IMR-90 (cell line): ENCODE measurements around the gene PPP1R10. TPM values are rescaled to one million over a fixed set of nuclear protein-coding genes. Genes with fewer than 3 reads are reported as not detected.

Experiments
- ATAC-seq: fragments of 200-7000 bp; cut with Tn5 transposase; 2 replicates; pipeline ENCODE4 v1.9.1; 2020; ENCODE audit warnings: low read depth, mild to moderate bottlenecking, moderate library complexity
- BruUV-seq: library from RNA; stranded (reverse); fragments of 400-500 nt; replicated peaks from 2 replicates; lab custom pipeline; 2021; lab: Mats Ljungman, UMichigan
- CTCF ChIA-PET: fragments of 300-600 bp; formaldehyde crosslinking; extraction: SDS; loops from one replicate; lab custom pipeline; 2021; ENCODE audit warnings: antibody characterized with exemption; lab: Yijun Ruan, JAX
- POLR2A ChIA-PET: fragments of 300-600 bp; sonication (Branson Sonifier 250); formaldehyde crosslinking; loops from one replicate; lab custom pipeline; 2022; ENCODE audit warnings: antibody characterized with exemption; ENCODE audit not compliant: unreplicated experiment; lab: Charles Lee
- DNase-seq: peaks from one replicate; pipeline ENCODE4 v3.0.0; 2013
- H2AFZ ChIP-seq: replicated peaks from 2 replicates; pipeline ENCODE3; 2013; ENCODE audit warnings: low read length, mild to moderate bottlenecking; ENCODE audit not compliant: poor library complexity
- H2AK5ac ChIP-seq: 2 replicates; pipeline ENCODE4 v1.6.1; 2013; ENCODE audit warnings: low read depth, low read length, inconsistent platforms
- H2AK9ac ChIP-seq: replicated peaks from 2 replicates; pipeline ENCODE3; 2013; ENCODE audit warnings: mild to moderate bottlenecking, low read depth, low read length, moderate library complexity; ENCODE audit not compliant: poor library complexity
- H2BK120ac ChIP-seq: 2 replicates; pipeline ENCODE4 v1.6.1; 2013; ENCODE audit warnings: low read depth, low read length, inconsistent platforms
- H2BK15ac ChIP-seq: 3 replicates; pipeline ENCODE4 v1.6.1; 2013; ENCODE audit warnings: low read depth, low read length, inconsistent platforms
- H2BK20ac ChIP-seq: 2 replicates; pipeline ENCODE4 v1.6.1; 2013; ENCODE audit warnings: low read depth, mild to moderate bottlenecking, inconsistent platforms, low read length, moderate library complexity
- H2BK5ac ChIP-seq: 2 replicates; pipeline ENCODE4 v1.6.1; 2013; ENCODE audit warnings: mild to moderate bottlenecking, low read depth, low read length, inconsistent platforms; ENCODE audit not compliant: poor library complexity, severe bottlenecking
- H3K14ac ChIP-seq: replicated peaks from 2 replicates; pipeline ENCODE4 v1.6.1; 2013; ENCODE audit warnings: low read depth, low read length, inconsistent platforms
- H3K18ac ChIP-seq: 2 replicates; pipeline ENCODE4 v1.6.1; 2013; ENCODE audit warnings: low read depth, low read length, control low read depth
- H3K23ac ChIP-seq: 2 replicates; pipeline ENCODE4 v1.6.1; 2013; ENCODE audit warnings: low read depth, low read length, inconsistent platforms
- H3K27ac ChIP-seq: 2 replicates; pipeline ENCODE4 v1.5.1; 2013; ENCODE audit warnings: mild to moderate bottlenecking, control low read depth, low read length; ENCODE audit not compliant: insufficient read depth
- H3K27me3 ChIP-seq: 2 replicates; pipeline ENCODE4 v1.6.1; 2013; ENCODE audit warnings: low read length; ENCODE audit not compliant: control insufficient read depth, insufficient read depth
- H3K36me3 ChIP-seq: 2 replicates; pipeline ENCODE4 v1.6.1; 2013; ENCODE audit warnings: low read length, mixed read lengths; ENCODE audit not compliant: control insufficient read depth, insufficient read depth
- H3K4ac ChIP-seq: 2 replicates; pipeline ENCODE4 v1.6.1; 2013; ENCODE audit warnings: low read depth, low read length, inconsistent platforms
- H3K4me1 ChIP-seq: 2 replicates; pipeline ENCODE4 v1.6.1; 2013; ENCODE audit warnings: low read length, mixed read lengths; ENCODE audit not compliant: control insufficient read depth, insufficient read depth
- H3K4me2 ChIP-seq: 2 replicates; pipeline ENCODE4 v1.6.1; 2013; ENCODE audit warnings: low read depth, mild to moderate bottlenecking, control low read depth, low read length, moderate library complexity
- H3K4me3 ChIP-seq: 2 replicates; pipeline ENCODE4 v1.5.1; 2013; ENCODE audit warnings: low read depth, mild to moderate bottlenecking, control low read depth, low read length, moderate library complexity; ENCODE audit not compliant: insufficient read depth
- H3K56ac ChIP-seq: 2 replicates; pipeline ENCODE4 v1.6.1; 2013; ENCODE audit warnings: low read length, inconsistent platforms; ENCODE audit not compliant: insufficient read depth; ENCODE audit errors: extremely low read depth
- H3K79me1 ChIP-seq, 2 experiments: 2 replicates each; pipeline ENCODE4 v1.6.1; 2013; ENCODE audit warnings: low read length in 2 of 2, inconsistent platforms in 1 of 2, low read depth in 1 of 2
- H3K9ac ChIP-seq: 2 replicates; pipeline ENCODE4 v1.6.1; 2013; ENCODE audit warnings: low read depth, low read length, control low read depth
- H3K9me1 ChIP-seq: 2 replicates; pipeline ENCODE4 v1.6.1; 2013; ENCODE audit warnings: low read length, inconsistent platforms; ENCODE audit not compliant: insufficient read depth
- H3K9me3 ChIP-seq: 2 replicates; pipeline ENCODE4 v1.6.1; 2013; ENCODE audit warnings: low read length; ENCODE audit not compliant: control insufficient read depth, insufficient read depth
- H4K20me1 ChIP-seq: 2 replicates; pipeline ENCODE4 v1.6.1; 2013; ENCODE audit warnings: low read length, inconsistent platforms; ENCODE audit not compliant: insufficient read depth
- H4K5ac ChIP-seq: 2 replicates; pipeline ENCODE4 v1.6.1; 2013; ENCODE audit warnings: mild to moderate bottlenecking, low read depth, low read length, control low read depth
- H4K8ac ChIP-seq, 2 experiments: 2 replicates each; pipeline ENCODE4 v1.6.1; 2013; ENCODE audit warnings: low read depth in 2 of 2, low read length in 2 of 2, control low read depth in 1 of 2, inconsistent platforms in 1 of 2
- H4K91ac ChIP-seq: 2 replicates; pipeline ENCODE4 v1.6.1; 2013; ENCODE audit warnings: low read depth, low read length, inconsistent platforms; ENCODE audit not compliant: insufficient read depth
- FOS ChIP-seq: fragments of 150-350 bp; IDR thresholded peaks from 2 replicates; pipeline ENCODE4 v1.6.1; 2016; ENCODE audit warnings: low read depth, low read length
- NFE2L2 ChIP-seq: fragments of 150-350 bp; IDR thresholded peaks from 2 replicates; pipeline ENCODE4 v1.6.1; 2016; ENCODE audit warnings: low read depth, mild to moderate bottlenecking, low read length
- RCOR1 ChIP-seq: IDR thresholded peaks from 2 replicates; pipeline ENCODE4 v1.6.1; 2012; ENCODE audit warnings: mild to moderate bottlenecking, low read length, improper control_type of control experiment; ENCODE audit not compliant: insufficient replicate concordance
- WGBS, 2 experiments: methylation state at CpG; one replicate each; pipeline versions ENCODE4 v1.1.5 to v1.1.7; 2013; ENCODE audit warnings: missing lambda C conversion rate in 2 of 2; ENCODE audit not compliant: insufficient read length in 1 of 2; ENCODE audit errors: extremely low coverage in 2 of 2; 5-methylcytosine and 5-hydroxymethylcytosine counted together
- dilution Hi-C: fragments of 300-500 bp; cut with HindIII; formaldehyde crosslinking; loops from one replicate; pipeline ENCODE4 v1.14.3; 2018; ENCODE audit warnings: low sequenced_read_pairs; ENCODE audit not compliant: unreplicated experiment
- in situ Hi-C: fragments of 300-500 bp; cut with MboI; formaldehyde crosslinking; loops from 3 replicates; pipeline ENCODE4 v1.14.3; 2019; ENCODE audit warnings: low sequenced_read_pairs, inconsistent platforms, mixed read lengths
- intact Hi-C: fragments of 100-400 bp; cut with micrococcal nuclease; formaldehyde crosslinking; loops from 2 replicates; pipeline ENCODE4 v1.10.0; 2022
- polyA plus RNA-seq, 3 experiments: library from polyadenylated mRNA; depleted of rRNA; stranded (reverse); fragments of >200 nt; gene quantifications; 2 replicates each; pipeline ENCODE4 v1.2.3, GENCODE V29; 2012; ENCODE audit warnings: low replicate concordance in 1 of 3
- total RNA-seq: library from RNA; depleted of rRNA; stranded (reverse); fragments of >200 nt; gene quantifications from 2 replicates; pipeline ENCODE4 v1.2.3, GENCODE V29; 2012
- TF ChIP-seq, protein P1 (sequence below): conservative IDR thresholded peaks from 2 replicates; pipeline ENCODE4 v1.5.1; 2012; ENCODE audit warnings: mild to moderate bottlenecking, low read depth, low read length, improper control_type of control experiment

PPP1R10 gene
- total and polyA plus RNA-seq, 2 of the 4 experiments (the other 2 are of a cell fraction): 18.8 to 21.2 TPM

DNA sequence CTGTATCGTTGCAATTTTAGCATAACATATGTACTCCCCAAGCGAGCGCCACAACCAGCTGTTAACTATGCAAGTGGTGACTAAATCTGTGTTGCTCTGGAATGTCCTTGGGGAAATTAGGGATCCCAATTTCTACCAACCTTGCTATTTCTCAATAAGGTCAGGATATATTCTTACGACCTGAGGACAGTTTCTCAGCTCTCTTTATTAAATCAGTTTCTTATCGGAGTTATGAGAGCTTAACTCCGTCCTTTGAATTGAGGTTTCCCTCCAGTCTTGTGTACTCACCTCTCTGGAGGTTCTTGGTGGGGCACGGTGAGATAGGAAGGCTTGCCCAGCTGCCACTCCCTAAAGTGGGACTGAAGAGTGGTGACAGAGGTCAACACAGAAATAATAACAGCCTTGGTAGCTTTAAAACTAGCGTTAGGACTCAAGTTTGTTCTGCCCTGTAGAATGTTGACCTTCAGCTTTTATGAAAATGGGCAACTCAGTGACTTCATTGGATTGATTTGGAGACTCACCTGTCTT lies 1.3 kb upstream of the PPP1R10 start:
- Histone ChIP-seq H3K14ac (peak overlapping the region; percentile 97), H2BK15ac (no peak overlapping the region), H2BK5ac (peak overlapping the region; percentile 90), H3K36me3 (peaks cover 24% of the 10 kb centered on the region), H3K4me3 (peak overlapping the region; percentile 55), H3K27me3 (no peaks in the 10 kb centered on the region), H2BK120ac (peak overlapping the region; percentile 61), H3K79me1 (peaks cover 18 to 46% of the 10 kb centered on the region in 2 experiments), H2AK9ac (peak overlapping the region; percentile 94), H3K9me3 (no peaks in the 10 kb centered on the region), H3K56ac (peak overlapping the region; percentile 99), H3K27ac (peak overlapping the region; percentile 79), H2BK20ac (no peak overlapping the region), H3K9ac (peak overlapping the region; percentile 86), H4K5ac (peak overlapping the region; percentile 73), H3K9me1 (peaks cover 2% of the 10 kb centered on the region; the same call in 1 of the 2 replicates), H3K23ac (peak overlapping the region; percentile 82), H3K4ac (peak overlapping the region; percentile 96), H2AFZ (no peak overlapping the region), H4K91ac (peak overlapping the region; percentile 98; the same call in 1 of the 2 replicates), H2AK5ac (peak overlapping the region; percentile 95), H4K8ac (peak overlapping the region; percentile 31 to 100), H4K20me1 (peaks cover 19% of the 10 kb centered on the region), H3K4me2 (peak overlapping the region; percentile 94), H3K18ac (no peak overlapping the region), H3K4me1 (peaks cover 6% of the 10 kb centered on the region)
- in situ Hi-C loops: no loop called here
- ATAC-seq (no peak), DNase-seq (no peak)
- ChIA-PET CTCF (interaction anchor here (0.7 to 1.4 kb wide), 2 partner anchors 37 to 54 kb away, joined by 3 to 4 read pairs; partner anchors contain the start of gene DHX16), POLR2A (no interaction called here)
- no TSS peak for BruUV-seq
- dilution Hi-C loops: no loop called here
- intact Hi-C loops: loop anchor here (1.0 kb wide), 1 partner anchor 8 kb away; the partner anchor contains the start of gene ATAT1
- WGBS, 2 experiments: no CpG with 5 or more reads among the region's 8 CpGs
- TF ChIP-seq RCOR1: no peak
- TF ChIP-seq, protein P1, sequence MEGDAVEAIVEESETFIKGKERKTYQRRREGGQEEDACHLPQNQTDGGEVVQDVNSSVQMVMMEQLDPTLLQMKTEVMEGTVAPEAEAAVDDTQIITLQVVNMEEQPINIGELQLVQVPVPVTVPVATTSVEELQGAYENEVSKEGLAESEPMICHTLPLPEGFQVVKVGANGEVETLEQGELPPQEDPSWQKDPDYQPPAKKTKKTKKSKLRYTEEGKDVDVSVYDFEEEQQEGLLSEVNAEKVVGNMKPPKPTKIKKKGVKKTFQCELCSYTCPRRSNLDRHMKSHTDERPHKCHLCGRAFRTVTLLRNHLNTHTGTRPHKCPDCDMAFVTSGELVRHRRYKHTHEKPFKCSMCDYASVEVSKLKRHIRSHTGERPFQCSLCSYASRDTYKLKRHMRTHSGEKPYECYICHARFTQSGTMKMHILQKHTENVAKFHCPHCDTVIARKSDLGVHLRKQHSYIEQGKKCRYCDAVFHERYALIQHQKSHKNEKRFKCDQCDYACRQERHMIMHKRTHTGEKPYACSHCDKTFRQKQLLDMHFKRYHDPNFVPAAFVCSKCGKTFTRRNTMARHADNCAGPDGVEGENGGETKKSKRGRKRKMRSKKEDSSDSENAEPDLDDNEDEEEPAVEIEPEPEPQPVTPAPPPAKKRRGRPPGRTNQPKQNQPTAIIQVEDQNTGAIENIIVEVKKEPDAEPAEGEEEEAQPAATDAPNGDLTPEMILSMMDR: no peak
- no peak for TF ChIP-seq FOS
- TF ChIP-seq NFE2L2: no peak
